Thyroid gland (tissue), 4 donors: ENCODE measurements around the gene PLA2G3. TPM values are rescaled to one million over a fixed set of nuclear protein-coding genes. Genes with fewer than 3 reads are reported as not detected.

Experiments used
- DNase-seq, 2 donors: peaks; one replicate each; pipeline ENCODE4 v3.0.0-alpha.2; 2019
- H3K27ac ChIP-seq, 3 donors: fragments of 200-600 bp; sonication (generic); 1 replicate in 2 of 3; 2 replicates in 1 of 3; pipeline ENCODE4 v1.5.1; 2016 to 2019; ENCODE audit warnings: mild to moderate bottlenecking in 1 of 3, moderate library complexity in 1 of 3
- H3K27me3 ChIP-seq: fragments of 200-600 bp; sonication (generic); one replicate; pipeline ENCODE4 v1.5.1; 2019
- H3K36me3 ChIP-seq, 2 donors: fragments of 200-600 bp; sonication (generic); one replicate each; pipeline ENCODE4 v1.5.1; 2016 to 2019
- H3K4me1 ChIP-seq, 2 donors: fragments of 200-600 bp; sonication (generic); one replicate each; pipeline ENCODE4 v1.5.1; 2017 to 2019
- H3K4me3 ChIP-seq, 3 donors: fragments of 200-600 bp; sonication (generic); replicated peaks in 1 of 3; 1 replicate in 2 of 3; 2 replicates in 1 of 3; pipeline ENCODE4 v1.5.1; 2016; ENCODE audit warnings: mild to moderate bottlenecking in 1 of 3
- H3K9me3 ChIP-seq: fragments of 200-600 bp; sonication (generic); one replicate; pipeline ENCODE4 v1.5.1; 2017
- POLR2A ChIP-seq, 2 donors: fragments of 450-650 bp; IDR thresholded peaks; one replicate each; pipeline ENCODE4 v1.6.1; 2017; ENCODE audit warnings: antibody characterized with exemption in 2 of 2, mild to moderate bottlenecking in 2 of 2, moderate library complexity in 1 of 2
- WGBS, 2 donors: methylation state at CpG; one replicate each; pipeline ENCODE4 v1.1.5; 2017; 5-methylcytosine and 5-hydroxymethylcytosine counted together
- intact Hi-C: fragments of 100-400 bp; cut with DNase I; formaldehyde crosslinking; loops from one replicate; pipeline ENCODE4 v1.15.1; 2023
- total RNA-seq, 4 donors: library from RNA; depleted of rRNA; stranded (reverse); fragments of >200 nt; gene quantifications; one replicate each; pipeline ENCODE4 v1.2.3, GENCODE V29; 2016
- TF ChIP-seq, protein P1 (sequence below), 6 experiments: fragments of 200-600 bp in 3 of 6; fragments of 450-650 bp in 3 of 6; sonication (generic) in 3 of 6; IDR thresholded peaks; one replicate each; pipeline ENCODE4 v1.5.1; 2016 to 2019; ENCODE audit warnings: antibody characterized with exemption in 6 of 6, mild to moderate bottlenecking in 2 of 6, inconsistent platforms in 1 of 6, moderate library complexity in 1 of 6

The PLA2G3 gene
- total RNA-seq, 4 donors from 2014 or later = 0.22 to 1.9 (median 0.83) TPM; not detected in 1

DNA sequence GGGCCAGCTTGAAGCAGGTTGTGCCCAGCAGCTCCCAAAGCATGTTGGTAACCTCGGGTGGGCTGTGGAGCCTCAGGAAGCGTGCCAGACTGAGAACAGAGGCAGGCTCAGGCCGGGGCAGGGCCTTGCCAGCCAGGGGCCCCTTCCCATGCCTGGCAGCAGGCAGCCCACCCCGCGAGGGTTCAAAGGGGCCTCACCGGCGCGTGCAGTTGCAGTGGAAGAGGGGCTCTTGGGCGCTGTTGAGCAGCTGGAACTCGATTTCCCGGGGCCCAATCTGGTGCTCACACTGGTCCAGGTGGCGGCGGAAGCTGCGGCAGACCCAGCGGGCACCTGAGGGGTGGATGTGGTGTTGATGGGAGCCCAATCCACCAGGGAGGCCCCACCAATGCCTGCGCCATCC, 3.6 kb downstream of the PLA2G3 start:
- no peaks in the 10 kb centered on the region for H3K27me3 ChIP-seq
- no peak overlapping the region for H3K4me3 ChIP-seq
- H3K36me3 ChIP-seq = peaks cover 10 to 14% of the 10 kb centered on the region in 2 donors
- intact Hi-C loops = no loop called here
- peak in 1 of 2 donors; percentile 17 for DNase-seq
- H3K27ac ChIP-seq = no peak overlapping the region
- H3K9me3 ChIP-seq = no peaks in the 10 kb centered on the region
- no peak for TF ChIP-seq POLR2A (IDR thresholded peaks at IDR 0.05)
- TF ChIP-seq, protein P1, sequence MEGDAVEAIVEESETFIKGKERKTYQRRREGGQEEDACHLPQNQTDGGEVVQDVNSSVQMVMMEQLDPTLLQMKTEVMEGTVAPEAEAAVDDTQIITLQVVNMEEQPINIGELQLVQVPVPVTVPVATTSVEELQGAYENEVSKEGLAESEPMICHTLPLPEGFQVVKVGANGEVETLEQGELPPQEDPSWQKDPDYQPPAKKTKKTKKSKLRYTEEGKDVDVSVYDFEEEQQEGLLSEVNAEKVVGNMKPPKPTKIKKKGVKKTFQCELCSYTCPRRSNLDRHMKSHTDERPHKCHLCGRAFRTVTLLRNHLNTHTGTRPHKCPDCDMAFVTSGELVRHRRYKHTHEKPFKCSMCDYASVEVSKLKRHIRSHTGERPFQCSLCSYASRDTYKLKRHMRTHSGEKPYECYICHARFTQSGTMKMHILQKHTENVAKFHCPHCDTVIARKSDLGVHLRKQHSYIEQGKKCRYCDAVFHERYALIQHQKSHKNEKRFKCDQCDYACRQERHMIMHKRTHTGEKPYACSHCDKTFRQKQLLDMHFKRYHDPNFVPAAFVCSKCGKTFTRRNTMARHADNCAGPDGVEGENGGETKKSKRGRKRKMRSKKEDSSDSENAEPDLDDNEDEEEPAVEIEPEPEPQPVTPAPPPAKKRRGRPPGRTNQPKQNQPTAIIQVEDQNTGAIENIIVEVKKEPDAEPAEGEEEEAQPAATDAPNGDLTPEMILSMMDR (IDR thresholded peaks at IDR 0.05) = no peak
- WGBS, 2 donors = 89 to 92% methylated on average over 13 to 14 of the region's 16 CpGs
- H3K4me1 ChIP-seq = peaks cover 10 to 32% of the 10 kb centered on the region in 2 donors

DNA sequence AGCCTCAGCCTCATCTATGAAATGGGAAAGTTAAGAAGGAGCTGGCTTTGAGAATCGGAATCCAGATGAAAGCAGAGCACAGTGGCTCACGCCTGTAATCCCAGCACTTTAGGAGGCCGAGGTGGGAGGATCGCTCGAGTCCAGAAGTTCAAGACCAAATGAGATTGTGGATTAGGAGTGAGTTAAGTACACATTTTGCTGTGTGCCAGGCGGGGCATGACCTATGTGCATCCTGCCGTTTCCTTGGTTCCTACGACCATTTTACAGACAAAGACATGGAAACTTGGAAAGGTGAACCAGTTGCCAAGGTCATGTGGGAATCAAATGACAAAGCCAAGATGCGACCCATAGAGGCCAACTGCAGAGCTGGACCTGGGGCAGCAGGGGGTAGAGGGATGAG, 4.2 kb downstream of the PLA2G3 start:
- intact Hi-C loops = no loop called here
- peaks cover 15 to 33% of the 10 kb centered on the region in 2 donors for H3K4me1 ChIP-seq
- no peaks in the 10 kb centered on the region for H3K27me3 ChIP-seq
- H3K27ac ChIP-seq = no peak overlapping the region
- H3K36me3 ChIP-seq = peaks cover 10 to 14% of the 10 kb centered on the region in 2 donors
- WGBS, 2 donors = 85 to 86% methylated on average over 9 of the region's 9 CpGs
- no peak for TF ChIP-seq POLR2A (IDR thresholded peaks at IDR 0.05)
- TF ChIP-seq, protein P1 (IDR thresholded peaks at IDR 0.05) = no peak
- no peaks in the 10 kb centered on the region for H3K9me3 ChIP-seq
- no peak overlapping the region for H3K4me3 ChIP-seq
- DNase-seq = peak in 1 of 2 donors; percentile 15

DNA sequence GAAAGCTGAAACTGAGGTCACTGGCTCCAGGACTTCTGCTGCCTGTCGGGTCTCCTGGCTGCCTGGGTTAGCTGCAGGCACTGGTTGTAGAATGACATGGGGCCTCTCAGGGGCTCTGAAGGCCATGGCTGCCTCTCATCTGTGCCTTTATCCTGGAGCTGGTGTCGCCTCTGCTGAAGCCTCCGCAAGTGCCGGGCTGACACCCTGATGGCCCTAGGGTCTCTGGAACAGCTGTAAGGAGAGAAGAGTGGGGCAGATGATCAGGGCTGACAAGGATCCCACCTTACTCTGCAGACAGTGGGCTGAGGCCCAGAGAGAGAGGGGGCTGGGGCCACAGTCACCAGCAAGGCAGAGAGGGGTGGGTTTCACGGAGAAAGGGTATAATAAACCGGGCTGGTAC, 4.6 kb downstream of the PLA2G3 start:
- TF ChIP-seq, protein P1 (IDR thresholded peaks at IDR 0.05) = no peak
- no peak for TF ChIP-seq POLR2A (IDR thresholded peaks at IDR 0.05)
- Histone ChIP-seq H3K4me1 (peaks cover 17 to 33% of the 10 kb centered on the region in 2 donors), H3K36me3 (peaks cover 10 to 14% of the 10 kb centered on the region in 2 donors), H3K27me3 (no peaks in the 10 kb centered on the region), H3K27ac (no peak overlapping the region), H3K9me3 (no peaks in the 10 kb centered on the region), H3K4me3 (no peak overlapping the region)
- intact Hi-C loops = no loop called here
- DNase-seq = peak in 1 of 2 donors; percentile 8
- WGBS, 2 donors = 86 to 93% methylated on average over 5 of the region's 6 CpGs

DNA sequence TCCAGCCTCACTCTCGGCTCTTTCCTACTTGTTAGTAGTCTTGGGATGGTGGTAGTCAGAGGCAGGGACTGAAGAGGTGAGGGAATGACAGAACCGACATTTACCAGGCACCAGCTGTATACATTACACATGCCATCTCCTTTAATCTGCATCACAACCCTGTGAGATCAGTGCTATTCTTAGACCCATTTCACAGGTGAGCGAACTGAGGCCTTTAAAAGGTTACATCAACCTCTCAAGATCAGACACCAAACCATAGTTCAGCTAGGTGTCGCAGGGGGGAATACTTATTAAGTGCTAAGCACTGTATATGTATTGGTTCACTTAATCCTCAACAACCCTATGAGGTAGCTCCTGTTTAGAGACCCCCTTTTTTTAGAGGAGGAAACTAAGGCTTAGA, 5.6 kb downstream of the PLA2G3 start:
- H3K4me1 ChIP-seq = peaks cover 25 to 35% of the 10 kb centered on the region in 2 donors
- peak overlapping the region in 1 of 3 donors; percentile 93 for H3K27ac ChIP-seq
- H3K36me3 ChIP-seq = peaks cover 10 to 14% of the 10 kb centered on the region in 2 donors
- no peak overlapping the region for H3K4me3 ChIP-seq
- DNase-seq = no peak
- no peaks in the 10 kb centered on the region for H3K27me3 ChIP-seq
- TF ChIP-seq, protein P1 (IDR thresholded peaks at IDR 0.05) = no peak
- TF ChIP-seq POLR2A (IDR thresholded peaks at IDR 0.05) = no peak
- no peaks in the 10 kb centered on the region for H3K9me3 ChIP-seq
- intact Hi-C loops = no loop called here
- 87 to 91% methylated on average over 4 of the region's 4 CpGs for WGBS, 2 donors

DNA sequence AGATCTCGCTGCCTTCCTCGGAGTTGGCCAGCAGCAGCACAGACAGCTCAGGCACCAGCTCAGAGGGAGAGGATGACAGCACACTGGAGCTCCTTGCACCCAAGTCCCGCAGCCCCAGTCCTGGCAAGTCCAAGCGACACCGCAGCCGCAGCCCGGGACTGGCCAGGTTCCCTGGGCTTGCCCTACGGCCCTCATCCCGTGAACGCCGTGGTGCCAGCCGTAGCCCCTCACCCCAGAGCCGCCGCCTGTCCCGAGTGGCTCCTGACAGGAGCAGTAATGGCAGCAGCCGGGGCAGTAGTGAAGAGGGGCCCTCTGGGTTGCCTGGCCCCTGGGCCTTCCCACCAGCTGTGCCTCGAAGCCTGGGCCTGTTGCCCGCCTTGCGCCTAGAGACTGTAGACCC, 6.4 kb downstream of the PLA2G3 start:
- no peak for TF ChIP-seq POLR2A (IDR thresholded peaks at IDR 0.05)
- TF ChIP-seq, protein P1 (IDR thresholded peaks at IDR 0.05) = no peak
- intact Hi-C loops = no loop called here
- 90% methylated on average over 5 of the region's 19 CpGs; no CpG with 5 or more reads in 1 of the 2 donors for WGBS, 2 donors

More for the DNA sequence above, 6.4 kb downstream of the PLA2G3 start:
- no peak overlapping the region for H3K4me3 ChIP-seq
- H3K27me3 ChIP-seq = no peaks in the 10 kb centered on the region
- H3K36me3 ChIP-seq = peaks cover 10 to 14% of the 10 kb centered on the region in 2 donors
- peaks cover 26 to 38% of the 10 kb centered on the region in 2 donors for H3K4me1 ChIP-seq
- peak overlapping the region; percentile 15 to 94 (median 93) for H3K27ac ChIP-seq
- H3K9me3 ChIP-seq = no peaks in the 10 kb centered on the region
- DNase-seq = peak in 1 of 2 donors; percentile 12
